GM18519 (cell line): Measurements from ENCODE around the gene LRPAP1.
"Not testable (repeated sequence)": the region's sequence is repeated elsewhere in the genome, so short reads cannot be mapped to it uniquely, and the experiment has no call there.

ENCODE experiments used
- ATAC-seq: cut with Tn5 transposase; IDR thresholded peaks from one replicate; pipeline ENCODE4 v1.9.1; 2021; ENCODE audit warnings: mild to moderate bottlenecking, moderate library complexity; ENCODE audit not compliant: unreplicated experiment, low FRiP score

The LRPAP1 gene

DNA sequence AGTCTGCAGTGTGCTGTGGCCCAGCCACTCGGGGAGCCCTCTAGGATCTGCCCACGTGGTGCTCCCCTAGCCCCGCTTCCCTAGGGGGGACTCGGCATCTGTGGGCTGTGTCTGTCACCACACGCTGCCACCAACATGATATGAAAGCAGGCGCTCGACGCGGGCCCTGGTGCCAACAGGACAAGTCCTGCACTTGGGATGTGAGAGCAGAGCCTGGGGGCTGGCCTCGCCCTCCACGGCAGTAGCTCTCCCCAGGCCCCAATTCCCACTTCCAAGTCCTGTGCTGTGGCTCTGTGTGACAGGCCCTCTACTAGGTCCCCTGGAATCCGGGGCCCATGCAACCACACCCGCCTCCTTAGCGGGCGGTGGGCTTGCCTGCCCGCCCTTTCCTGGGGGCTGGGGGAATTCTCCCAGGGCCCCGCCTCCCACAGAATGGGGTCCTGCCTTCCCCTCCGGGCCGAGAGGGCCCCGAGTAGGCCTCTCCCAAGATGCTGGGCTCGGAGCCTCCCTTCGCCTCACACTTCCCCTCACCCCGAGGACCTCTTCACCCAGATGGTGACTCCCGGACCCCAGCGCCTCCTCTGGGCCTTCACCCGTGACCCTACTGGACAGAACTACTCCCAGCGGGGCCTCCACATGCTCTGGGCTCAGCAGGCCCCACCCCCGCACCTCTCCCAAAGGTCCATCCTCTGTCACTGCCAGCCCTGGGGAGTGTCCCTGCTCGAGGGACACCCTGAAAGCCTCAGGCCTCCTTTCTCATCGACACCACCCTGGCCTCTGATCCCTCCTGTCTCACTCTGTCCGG lies 11.2 kb downstream of the LRPAP1 start:
- ATAC-seq, result no peak

DNA sequence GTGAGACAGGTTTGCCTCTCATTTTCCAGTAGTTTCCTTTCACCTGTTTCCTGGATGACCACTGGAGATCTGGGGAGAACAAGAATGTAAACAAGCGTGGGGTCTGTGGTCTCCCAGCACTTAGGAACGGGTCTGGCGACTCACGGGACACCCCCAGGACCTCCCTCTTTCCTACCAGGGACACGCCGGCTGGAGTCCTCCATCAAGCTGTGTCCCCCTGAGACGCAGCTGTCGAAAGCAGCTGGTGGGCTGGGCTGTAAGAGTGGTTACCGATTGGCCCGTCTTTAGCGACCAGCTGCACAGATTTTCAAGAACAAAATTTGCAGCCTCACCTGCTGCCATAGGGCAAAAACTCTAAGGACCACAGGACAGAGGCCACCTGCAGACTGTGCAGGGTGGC lies 11.9 kb downstream of the LRPAP1 start:
- no peak for ATAC-seq

DNA sequence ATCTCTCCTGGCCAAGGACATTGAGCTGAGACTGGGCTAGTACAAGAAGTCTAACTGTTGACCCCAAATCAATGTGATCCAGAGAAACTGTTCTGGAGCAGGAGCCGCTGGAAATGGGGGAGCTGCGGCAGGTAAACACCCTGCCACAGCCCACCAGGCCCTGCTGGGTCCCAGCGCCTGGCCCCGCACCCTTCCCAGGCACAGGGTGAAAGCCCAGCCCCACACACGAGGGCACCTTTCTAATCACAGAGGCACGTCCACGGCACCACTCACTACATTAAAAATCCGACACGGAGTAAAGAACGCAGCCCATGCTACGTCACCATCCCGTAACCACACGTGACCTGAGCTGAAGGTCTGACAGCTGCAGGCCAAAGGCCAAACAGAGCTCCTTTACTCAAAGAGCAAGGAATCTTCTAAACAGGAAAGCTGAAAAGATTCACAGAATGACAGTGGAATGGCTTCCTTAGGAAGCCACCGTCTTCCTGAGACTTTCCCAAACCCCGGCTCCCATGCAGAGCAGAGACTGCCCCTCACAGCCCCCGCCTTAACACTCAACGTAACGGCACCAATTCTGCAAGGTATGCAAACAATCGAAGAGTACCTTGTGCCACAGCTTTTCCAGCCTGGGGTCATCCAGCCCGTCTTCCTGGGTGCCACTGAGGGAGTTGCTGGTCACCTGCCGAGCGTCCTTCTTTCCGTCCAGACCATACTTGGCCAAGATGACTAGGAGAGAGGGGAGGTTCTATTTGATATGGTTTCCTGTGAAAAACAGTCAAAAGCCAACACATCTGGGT lies 12.6 kb downstream of the LRPAP1 start:
- ATAC-seq, result no peak

DNA sequence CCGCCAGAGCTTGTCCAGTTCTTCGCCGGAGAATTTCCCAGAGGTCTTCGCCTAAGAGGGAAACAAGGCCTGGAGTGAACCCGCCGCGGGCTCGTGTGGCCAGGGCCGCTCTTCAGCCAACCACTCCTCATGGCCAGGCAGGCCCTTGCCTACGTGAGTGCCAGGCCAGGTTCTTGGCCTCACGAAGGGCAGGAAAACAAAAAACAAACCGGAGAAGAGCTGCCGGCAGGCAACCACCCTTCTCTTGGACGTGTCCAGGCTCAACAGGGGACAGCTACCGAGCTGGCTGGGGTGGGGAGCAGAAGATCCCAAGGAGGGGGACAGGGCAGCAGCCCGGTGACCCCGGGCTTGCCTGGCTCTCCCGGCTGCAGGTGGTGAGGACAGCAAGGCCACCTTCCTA lies 13.3 kb downstream of the LRPAP1 start:
- no peak for ATAC-seq

DNA sequence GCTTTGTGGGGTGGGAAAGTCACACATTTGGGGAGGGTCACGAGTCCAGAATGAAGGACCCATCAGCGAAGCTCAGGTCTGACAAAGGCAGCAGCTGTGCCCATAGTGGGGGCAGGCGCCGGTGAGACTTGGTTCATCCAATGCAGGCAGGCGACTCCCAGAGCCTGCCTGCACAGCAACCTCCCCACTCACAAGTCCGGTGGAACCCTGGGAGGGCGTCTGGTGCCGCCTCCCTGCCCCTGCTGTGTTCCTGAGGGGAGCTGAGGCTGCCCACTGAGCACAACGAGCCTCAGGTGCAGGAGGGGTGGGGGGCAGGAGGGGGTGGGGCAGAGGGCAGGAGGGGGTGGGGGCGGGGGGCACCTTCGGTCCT lies 13.7 kb downstream of the LRPAP1 start:
- ATAC-seq, result no peak

DNA sequence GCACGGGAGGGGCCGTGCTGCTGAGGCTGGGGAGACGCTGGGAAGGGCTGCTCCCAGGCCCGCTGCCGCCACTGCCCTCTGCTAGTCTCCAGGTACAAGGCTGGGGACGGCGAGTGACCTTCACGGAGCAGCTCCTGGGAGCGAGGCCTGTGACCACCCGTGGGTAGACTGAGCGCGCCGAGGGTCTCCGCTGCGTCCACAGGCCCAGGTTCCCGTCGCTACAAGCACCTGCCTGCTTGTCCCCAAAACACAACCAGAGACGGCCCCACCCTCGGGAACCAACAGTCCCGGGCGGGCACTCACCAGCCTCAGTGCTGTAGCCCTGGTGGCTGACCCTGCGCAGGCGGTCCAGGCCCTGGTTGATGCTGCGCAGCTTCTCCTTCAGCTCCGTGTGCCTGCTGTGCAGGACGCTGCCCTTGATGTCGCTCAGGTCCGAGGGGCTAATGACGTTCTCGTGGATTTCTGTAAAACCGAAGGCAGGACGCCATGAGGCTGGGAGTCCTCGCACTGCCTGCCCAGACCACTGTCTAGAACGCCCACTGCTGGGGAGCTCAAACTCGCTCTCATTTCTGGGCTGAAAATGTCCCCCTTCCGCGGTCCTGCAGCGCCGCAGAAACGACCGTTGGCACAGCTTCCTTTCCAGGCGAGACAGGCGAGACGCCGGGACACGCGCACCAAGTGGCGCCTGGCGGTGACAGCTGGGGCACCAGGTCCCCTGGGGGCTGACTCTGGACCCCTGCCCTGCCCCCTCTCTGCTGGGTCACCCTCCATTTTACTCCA lies 14.3 kb downstream of the LRPAP1 start:
- ATAC-seq, result no peak

DNA sequence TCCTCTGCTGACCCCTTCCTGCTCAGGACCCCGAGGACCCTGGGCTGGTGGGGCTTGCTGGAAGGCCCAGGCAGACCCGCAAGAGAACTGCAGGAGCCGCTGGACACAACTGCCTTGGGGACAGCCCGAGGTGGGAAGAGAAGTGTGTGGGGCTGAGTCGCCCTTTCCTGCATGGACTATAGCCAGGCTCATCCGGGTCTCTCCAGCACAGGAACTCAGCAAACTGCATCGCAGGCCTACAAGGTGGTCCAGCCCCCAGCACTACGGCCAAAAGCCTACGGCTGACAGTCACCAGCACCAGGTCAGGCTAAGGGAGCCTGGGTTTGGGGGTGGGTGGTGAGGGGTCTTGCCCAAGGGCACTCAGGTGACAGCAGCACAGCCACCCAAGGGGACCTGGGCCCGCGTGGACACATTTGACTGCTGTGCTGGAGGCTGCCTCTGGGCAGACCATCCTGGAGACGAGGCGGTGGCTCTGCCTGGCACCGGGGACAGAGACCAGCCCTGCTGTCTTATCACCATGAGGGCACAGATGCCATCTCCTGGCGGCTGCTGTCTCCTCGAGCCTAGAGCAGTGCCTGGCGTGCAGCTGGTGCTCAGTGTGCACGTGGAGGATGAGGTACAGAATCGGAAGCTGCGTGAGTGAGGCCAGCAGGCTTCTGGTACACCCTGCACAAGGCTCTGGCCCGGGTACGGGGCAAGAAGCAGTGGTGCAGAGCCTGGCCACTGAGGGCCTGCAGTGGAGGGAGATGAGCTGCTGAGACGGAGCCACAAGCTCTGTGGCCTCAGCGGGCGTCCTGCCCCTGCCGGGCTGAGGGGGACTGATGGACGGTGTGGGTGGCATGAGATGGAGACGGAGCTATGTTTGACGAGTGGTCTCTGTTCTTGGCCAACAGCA lies 15.1 kb downstream of the LRPAP1 start:
- no peak for ATAC-seq

DNA sequence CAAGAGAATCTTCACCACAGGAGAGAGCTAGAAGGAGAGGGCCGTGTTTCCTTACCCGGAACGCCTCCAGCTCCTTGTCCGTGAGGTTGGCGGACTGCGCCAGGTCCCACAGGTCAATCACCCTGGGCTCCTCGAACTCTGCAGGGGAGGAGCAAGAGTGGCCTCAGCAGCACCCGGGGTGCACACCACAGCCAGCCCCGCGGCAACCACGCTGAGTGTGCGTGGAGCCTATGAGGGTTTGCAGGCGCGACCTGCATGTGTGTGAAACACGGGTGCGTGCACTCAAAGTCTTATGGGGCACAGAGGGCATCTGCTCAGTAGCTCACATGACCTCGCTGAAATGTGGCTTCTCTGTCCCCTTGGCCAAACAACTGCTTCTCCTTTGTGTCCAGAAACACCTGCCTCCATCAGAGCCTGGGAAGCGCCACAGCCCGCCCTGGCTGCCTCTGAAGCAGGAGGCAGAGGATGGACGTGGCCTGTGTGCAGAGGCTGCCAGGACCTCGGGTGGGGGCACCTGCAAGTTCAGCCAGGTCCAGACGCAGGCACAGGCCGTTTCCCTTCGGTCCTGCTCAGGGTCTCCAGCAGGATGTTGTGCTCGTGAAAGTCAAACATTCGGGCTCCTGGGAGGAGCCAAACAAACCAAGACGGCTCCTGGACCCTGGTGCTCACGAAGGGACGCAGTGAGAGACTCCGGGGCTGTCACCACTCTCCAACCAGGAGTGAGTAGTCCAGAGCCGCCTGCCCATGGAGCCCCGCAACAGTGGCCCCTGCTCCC lies 16.0 kb downstream of the LRPAP1 start:
- ATAC-seq, result no peak

DNA sequence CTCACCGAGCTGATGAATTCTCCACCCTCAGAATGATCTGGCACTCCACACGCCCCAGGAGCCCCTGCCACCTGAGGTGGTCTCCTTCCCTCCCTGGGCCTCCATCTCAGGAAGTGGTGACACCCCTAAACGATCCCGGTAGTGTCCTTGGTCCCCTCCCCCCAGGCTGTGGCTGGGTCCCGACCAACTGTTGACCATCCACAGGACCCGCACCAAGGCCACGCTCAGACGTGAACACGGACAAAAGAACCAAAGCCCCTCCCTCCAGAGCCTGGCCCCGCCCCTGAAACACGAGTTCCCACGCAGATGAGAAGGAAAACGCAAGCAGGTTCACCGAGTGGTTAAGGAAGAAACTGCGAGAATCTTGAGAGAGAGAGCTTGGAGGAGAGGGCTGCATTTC lies 16.6 kb downstream of the LRPAP1 start:
- ATAC-seq, result no peak

DNA sequence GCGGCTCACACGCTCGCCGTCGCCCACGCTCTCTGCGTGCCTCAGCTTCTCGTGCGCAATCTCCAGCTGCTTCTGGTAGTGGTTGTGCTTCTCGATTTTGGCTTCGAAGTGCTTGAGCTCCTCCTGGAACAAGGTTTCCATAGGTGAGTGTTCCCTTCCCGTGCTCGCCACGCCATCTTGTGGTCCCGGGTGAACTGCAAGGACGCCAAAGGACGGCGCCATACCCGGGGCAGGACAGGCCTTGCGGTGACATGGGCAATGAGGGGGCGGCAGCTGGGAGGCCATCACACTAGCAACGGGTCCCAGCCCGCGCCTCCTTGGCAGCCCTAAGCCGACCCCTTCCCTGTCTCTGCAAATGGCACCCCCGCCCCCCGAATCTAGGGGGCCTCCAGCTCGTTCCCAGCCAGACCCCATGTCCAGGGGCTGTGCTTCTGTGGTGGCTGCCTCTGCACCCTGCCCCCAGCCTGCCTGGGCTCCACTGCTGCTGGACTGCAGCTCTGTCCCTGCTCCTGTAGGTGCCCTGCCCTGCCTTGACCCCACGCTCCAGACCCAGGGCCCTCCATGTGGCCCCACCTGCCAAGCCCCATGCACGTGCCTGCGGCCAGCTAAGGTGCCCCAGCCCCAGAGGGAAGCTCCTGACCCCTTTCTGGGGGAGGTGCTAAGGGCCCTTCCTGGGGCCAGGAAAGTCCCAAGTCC lies 17.3 kb downstream of the LRPAP1 start:
- ATAC-seq, result no peak

DNA sequence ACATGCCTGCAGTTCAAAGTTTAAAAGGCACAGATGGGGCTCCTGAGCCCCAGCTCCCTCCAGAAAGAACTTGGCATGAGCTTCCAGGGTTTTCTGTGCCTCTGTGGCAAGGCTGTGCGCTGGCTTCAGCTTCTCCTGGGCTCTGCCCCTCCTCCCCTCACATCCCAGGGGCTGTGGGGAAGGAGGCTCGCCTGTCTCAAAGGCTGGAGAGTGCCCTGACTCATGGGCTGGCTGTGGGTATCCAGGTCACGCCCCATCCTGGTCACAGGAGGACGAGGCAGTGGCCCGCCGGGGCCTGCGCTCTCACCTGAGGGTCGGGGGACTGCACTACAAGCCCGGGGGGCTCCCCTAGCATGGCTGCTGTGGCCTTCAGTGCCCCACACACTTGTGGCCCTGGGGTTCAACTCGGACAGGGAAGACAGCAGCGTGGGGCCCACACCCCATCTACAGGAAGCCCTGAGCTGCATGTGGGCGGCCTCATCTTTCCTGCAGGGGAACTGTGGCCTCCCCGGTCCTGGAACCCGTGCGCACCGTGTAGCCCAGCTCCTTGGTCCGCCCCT lies 17.9 kb downstream of the LRPAP1 start:
- ATAC-seq, result no peak

DNA sequence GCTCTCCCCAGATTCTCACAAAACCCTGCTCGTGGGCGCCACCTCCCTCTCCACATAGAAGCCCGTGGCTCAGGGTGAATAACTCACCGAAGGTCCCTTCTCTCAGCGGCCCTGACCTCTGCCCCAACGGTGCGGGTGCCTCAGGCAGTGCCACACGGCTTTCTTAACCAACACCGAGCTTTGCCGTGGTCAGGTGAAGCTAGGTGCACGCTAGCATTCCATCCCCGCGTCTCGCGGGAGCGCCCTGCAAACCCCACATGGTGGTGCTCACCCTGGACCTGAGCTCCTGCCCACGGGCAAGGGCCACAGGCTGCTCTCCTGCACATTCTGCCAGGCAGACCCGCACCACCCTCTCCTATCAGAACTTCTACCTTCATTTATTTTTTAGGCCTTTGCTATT lies 18.4 kb downstream of the LRPAP1 start:
- no peak for ATAC-seq

DNA sequence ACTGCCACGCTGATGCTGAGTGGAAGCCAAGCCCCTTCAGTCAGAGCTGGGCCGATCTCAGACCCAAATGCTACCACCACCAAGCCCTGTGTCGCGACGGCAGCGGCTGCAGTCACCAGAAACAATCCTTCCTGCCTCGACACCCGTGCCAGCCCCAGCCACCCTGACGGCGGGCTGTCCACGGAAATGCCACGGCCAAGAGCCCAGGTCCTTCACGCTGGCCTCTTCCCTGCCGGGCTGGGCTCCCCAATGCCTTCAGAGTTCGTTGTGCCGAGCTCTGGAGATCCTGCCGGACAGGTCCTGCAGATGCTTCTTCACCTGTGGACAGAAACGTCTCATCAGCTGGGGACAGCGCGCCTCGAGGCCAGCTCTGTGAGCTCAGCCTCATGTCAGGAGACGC lies 19.5 kb downstream of the LRPAP1 start:
- no peak for ATAC-seq

DNA sequence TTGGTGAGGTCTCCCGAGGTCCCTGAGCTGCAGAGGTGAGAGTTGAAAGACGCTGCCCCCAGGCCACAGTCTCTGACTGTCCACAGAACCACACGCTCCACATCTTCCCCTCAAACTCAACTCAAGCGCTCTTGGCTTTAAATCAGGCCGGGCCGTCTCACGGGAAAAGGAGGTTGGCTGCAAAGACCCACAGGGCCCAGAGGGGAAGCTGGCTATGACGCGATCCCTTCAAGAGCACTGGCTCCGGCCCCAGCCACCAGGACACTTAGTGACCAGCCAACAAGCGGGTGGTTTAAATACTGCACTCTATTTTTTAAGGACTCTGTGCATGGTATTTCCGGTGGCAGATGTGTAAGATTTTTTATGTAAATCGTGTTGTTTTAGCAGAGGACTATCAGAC lies 19.9 kb downstream of the LRPAP1 start:
- no peak for ATAC-seq

DNA sequence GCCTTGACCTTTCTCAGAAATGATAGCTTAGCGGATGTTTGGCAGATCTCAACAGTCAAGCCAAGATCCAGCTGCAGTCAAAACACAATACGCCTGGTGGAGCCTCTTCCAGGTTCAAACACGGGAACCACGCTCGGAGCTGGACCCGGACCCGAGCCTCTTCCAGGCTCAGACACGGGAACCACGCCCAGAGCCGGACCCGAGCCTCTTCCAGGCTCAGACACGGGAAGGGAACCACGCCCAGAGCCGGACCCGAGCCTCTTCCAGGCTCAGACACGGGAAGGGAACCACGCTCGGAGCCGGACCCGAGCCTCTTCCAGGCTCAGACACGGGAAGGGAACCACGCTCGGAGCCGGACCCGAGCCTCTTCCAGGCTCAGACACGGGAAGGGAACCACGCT lies 20.6 kb downstream of the LRPAP1 start:
- ATAC-seq, result not testable (repeated sequence)

DNA sequence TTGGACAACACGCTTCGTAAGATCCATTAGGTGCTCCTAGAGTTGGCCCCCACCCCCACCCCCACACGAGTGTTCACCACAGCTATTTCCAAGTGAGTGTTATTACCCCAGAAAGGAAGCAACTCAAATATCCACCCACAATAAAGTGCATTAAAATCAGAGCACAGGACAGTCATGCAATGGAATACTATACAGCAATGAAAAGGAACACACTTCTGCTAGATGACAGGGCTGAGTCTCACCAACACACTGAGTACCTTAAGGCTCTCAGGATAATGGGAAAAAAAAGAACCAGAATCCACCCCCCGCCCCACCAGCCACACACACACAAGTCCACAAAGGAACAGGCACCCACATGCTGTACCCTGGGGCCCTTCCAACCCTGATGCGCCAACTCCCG lies 21.0 kb downstream of the LRPAP1 start:
- no peak for ATAC-seq

DNA sequence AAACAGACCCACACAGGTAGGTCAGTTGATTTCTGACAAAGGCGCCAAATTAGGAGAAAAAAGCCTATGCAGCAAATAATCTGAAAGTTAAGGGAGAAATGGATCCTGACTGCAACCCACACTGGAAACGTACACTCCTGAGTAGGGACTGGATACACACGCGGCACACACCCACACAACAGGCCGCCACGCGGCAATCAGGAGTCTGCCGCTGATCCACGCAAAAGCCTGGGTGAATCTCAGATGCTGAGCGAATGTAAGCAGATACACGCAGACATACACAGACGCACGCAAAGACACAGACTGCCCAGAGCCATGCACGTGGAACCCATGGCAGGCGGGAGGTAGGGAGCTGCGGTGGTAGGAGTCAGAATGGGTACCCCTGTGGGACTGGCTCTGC lies 21.7 kb downstream of the LRPAP1 start:
- no peak for ATAC-seq

DNA sequence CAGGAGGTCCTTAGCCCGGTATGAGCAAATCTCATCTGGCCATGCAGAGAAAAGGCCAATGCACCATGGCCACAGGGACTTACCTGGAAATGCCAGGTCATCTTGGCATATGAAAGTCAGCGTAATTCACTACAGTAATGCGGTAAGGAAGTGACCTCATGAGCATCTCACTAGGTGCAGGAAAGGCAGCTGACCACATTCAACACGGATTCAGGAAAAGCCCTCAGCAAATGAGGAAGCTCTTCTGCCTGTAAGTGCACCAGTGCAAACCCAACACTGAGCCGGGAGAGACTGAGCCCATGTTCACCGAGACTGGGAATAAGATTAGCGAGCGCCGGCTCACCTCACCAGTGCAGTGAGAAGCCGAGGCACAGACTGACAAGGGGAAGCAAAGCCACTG lies 23.7 kb downstream of the LRPAP1 start:
- ATAC-seq, result no peak

DNA sequence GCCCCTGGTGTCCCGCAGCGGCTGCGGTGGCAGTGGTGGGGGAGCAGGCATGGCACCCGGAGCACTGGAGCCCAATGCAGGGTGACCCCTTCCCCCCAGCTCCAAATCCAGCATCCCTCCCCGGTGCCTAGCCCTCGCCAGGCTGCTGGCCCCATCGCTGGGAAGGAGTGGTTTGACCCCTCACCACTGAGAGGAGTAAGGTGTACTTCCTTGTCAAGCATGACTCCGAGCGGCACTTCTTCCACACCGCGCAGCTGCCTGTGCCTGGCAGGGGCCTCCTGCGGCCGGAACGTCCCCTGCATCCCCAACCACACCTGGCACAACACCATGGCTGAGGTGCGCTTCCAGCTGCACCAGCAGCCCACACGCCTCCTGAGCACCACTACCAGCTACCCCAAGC lies 27.0 kb downstream of the LRPAP1 start:
- ATAC-seq, result no peak
